Stimulated activated CD8-positive, alpha-beta memory T cell treated with anti-CD3 and anti-CD28 coated beads, Interleukin-4, amount 100 ng/mL, for 1 hour (primary cell): Measurements from ENCODE around the gene ITPKB.

Source experiments
- DNase-seq, 2 donors: peaks; one replicate each; pipeline ENCODE4 v3.0.0-alpha.2; 2020; ENCODE audit warnings: low read depth in 2 of 2, low spot score in 1 of 2

The ITPKB gene

GRCh38 chr1:226653311-226653921 is 85.7 kb downstream of the ITPKB start:
- peak in 1 of 2 donors; percentile 46 for DNase-seq

GRCh38 chr1:226652613-226653012 is 86.5 kb downstream of the ITPKB start:
- no peak for DNase-seq

- no peak for DNase-seq
These were observed 87.4 kb downstream of the ITPKB start for GRCh38 chr1:226651732-226652105.

GRCh38 chr1:226651041-226651731 is 87.9 kb downstream of the ITPKB start:
- no peak for DNase-seq

GRCh38 chr1:226650236-226650841 is 88.7 kb downstream of the ITPKB start:
- no peak for DNase-seq

- DNase-seq = no peak
These were observed 89.3 kb downstream of the ITPKB start for GRCh38 chr1:226649780-226650179.

GRCh38 chr1:226649244-226649643 is 89.8 kb downstream of the ITPKB start:
- DNase-seq = no peak

GRCh38 chr1:226648421-226648820 is 90.7 kb downstream of the ITPKB start:
- DNase-seq = no peak

GRCh38 chr1:226647719-226648118 is 91.4 kb downstream of the ITPKB start:
- no peak for DNase-seq

- DNase-seq = no peak
These were observed 92.1 kb downstream of the ITPKB start for GRCh38 chr1:226646870-226647449.

- no peak for DNase-seq
These were observed 92.8 kb downstream of the ITPKB start for GRCh38 chr1:226646026-226646869.

- no peak for DNase-seq
These were observed 93.7 kb downstream of the ITPKB start for GRCh38 chr1:226645279-226645976.

GRCh38 chr1:226644541-226645176 is 94.4 kb downstream of the ITPKB start:
- no peak for DNase-seq

GRCh38 chr1:226643611-226644540 is 95.2 kb downstream of the ITPKB start:
- DNase-seq = no peak

- no peak for DNase-seq
These were observed 95.9 kb downstream of the ITPKB start for GRCh38 chr1:226643177-226643576.

- no peak for DNase-seq
These were observed 96.7 kb downstream of the ITPKB start for GRCh38 chr1:226642421-226642820.

- DNase-seq = no peak
These were observed 97.3 kb downstream of the ITPKB start for GRCh38 chr1:226641671-226642231.

- no peak for DNase-seq
These were observed 98.6 kb downstream of the ITPKB start for GRCh38 chr1:226640321-226641136.
